ENCODE data around the gene BIRC2. TPM values are rescaled to one million over a fixed set of nuclear protein-coding genes. Genes with fewer than 3 reads are reported as not detected.
A peak's percentile ranks its signal among the peaks of the same experiment; 100 is the strongest.

BIRC2 gene
- total RNA-seq, 1 donor from 2014 or later: 46.9 TPM

- Mint-ChIP-seq H3K4me3 (no peak overlapping the region), H3K27ac (peak overlapping the region; percentile 46), H3K36me3 (peaks cover 54% of the 10 kb centered on the region), H3K9me3 (no peaks in the 10 kb centered on the region), H3K27me3 (no peaks in the 10 kb centered on the region), H3K4me1 (ENCODE audit: unreplicated experiment) (peaks cover 17% of the 10 kb centered on the region)
- no peak for TF ChIP-seq CTCF (conservative IDR thresholded peaks at IDR 0.05)
- no peak for DNase-seq (ENCODE audit: extremely low spot score, unreplicated experiment)
Observed at GRCh38 chr11:102384419-102385079, 37.5 kb downstream of the BIRC2 start.

DNA sequence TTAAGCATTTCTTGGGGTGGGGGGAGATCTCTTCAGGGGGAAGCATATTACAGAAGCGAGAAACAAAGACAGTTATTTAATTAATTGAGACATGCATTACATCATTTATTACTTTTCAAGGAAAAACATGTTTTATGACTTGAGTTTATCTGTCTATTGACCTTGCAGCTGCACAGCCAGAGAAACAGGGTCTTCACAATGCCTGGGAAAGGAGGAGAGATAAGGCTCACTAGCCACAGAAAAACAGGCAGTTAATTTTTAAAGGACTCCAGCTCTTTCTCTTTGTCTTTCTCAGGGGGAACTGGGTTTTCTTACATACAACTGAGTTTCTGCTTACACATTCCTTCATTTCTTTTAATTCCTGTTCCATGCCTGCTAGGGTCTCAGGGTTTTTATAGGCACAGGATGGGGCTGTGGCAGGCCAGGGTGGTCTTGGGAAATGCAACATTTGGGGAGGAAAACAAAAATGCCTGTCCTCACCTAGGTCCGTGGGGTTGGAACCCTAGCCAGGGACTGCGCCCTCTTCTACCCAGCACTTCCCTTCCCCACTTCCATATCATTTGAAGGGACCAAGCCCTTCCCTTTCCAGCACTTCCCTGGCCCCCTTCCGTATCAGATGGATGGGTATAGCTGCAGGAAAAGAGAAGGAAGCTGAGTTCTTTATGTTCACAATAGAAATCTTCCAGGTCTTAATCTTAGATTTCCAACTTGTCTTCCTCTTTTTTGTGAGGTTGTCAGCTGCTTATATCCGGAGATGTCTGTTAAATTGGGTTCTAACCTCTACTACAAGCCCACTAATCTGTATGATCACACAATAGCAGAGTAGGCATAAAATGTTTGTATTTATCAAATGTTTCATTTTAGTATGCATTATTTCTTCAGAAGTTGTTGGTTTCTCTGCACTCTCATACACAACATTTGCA is 38.3 kb downstream of the BIRC2 start:
- no peak for TF ChIP-seq CTCF (conservative IDR thresholded peaks at IDR 0.05)
- Mint-ChIP-seq H3K36me3 (peaks cover 52% of the 10 kb centered on the region), H3K4me1 (ENCODE audit: unreplicated experiment) (peaks cover 17% of the 10 kb centered on the region), H3K4me3 (no peak overlapping the region), H3K27ac (peak overlapping the region; percentile 46), H3K27me3 (no peaks in the 10 kb centered on the region), H3K9me3 (no peaks in the 10 kb centered on the region)
- DNase-seq (ENCODE audit: extremely low spot score, unreplicated experiment): no peak

- no peak overlapping the region for H3K27ac Mint-ChIP-seq
- peaks cover 55% of the 10 kb centered on the region for H3K36me3 Mint-ChIP-seq
- no peaks in the 10 kb centered on the region for H3K27me3 Mint-ChIP-seq
- no peaks in the 10 kb centered on the region for H3K9me3 Mint-ChIP-seq
- H3K4me3 Mint-ChIP-seq: no peak overlapping the region
- peaks cover 17% of the 10 kb centered on the region for H3K4me1 Mint-ChIP-seq (ENCODE audit: unreplicated experiment)
- no peak for DNase-seq (ENCODE audit: extremely low spot score, unreplicated experiment)
- no peak for TF ChIP-seq CTCF (conservative IDR thresholded peaks at IDR 0.05)
Observed at GRCh38 chr11:102386136-102386734, 39.2 kb downstream of the BIRC2 start.

GRCh38 chr11:102387043-102387781 is 40.2 kb downstream of the BIRC2 start:
- no peaks in the 10 kb centered on the region for H3K27me3 Mint-ChIP-seq
- no peak for DNase-seq (ENCODE audit: extremely low spot score, unreplicated experiment)
- no peaks in the 10 kb centered on the region for H3K9me3 Mint-ChIP-seq
- H3K27ac Mint-ChIP-seq: no peak overlapping the region
- H3K4me1 Mint-ChIP-seq (ENCODE audit: unreplicated experiment): peaks cover 17% of the 10 kb centered on the region
- no peak overlapping the region for H3K4me3 Mint-ChIP-seq
- H3K36me3 Mint-ChIP-seq: peaks cover 51% of the 10 kb centered on the region
- no peak for TF ChIP-seq CTCF (conservative IDR thresholded peaks at IDR 0.05)

- no peak for TF ChIP-seq CTCF (conservative IDR thresholded peaks at IDR 0.05)
- Mint-ChIP-seq H3K4me3 (no peak overlapping the region), H3K27ac (no peak overlapping the region), H3K4me1 (ENCODE audit: unreplicated experiment) (peaks cover 11% of the 10 kb centered on the region), H3K9me3 (no peaks in the 10 kb centered on the region), H3K27me3 (no peaks in the 10 kb centered on the region), H3K36me3 (peaks cover 37% of the 10 kb centered on the region)
- DNase-seq (ENCODE audit: extremely low spot score, unreplicated experiment): no peak
Observed at GRCh38 chr11:102389253-102389652, 42.2 kb downstream of the BIRC2 start.

All from type B pancreatic cell (in vitro differentiated cells).